22Rv1 (cell line): ENCODE results near the gene SLC16A12.

ENCODE experiments used
- CTCF ChIP-seq: fragments of 450-650 bp; IDR thresholded peaks from 2 replicates; pipeline ENCODE4 v1.5.1; 2017; ENCODE audit warnings: mild to moderate bottlenecking
- ZFX ChIP-seq: fragments of 450-650 bp; IDR thresholded peaks from 2 replicates; pipeline ENCODE4 v1.6.1; 2017; ENCODE audit warnings: antibody characterized with exemption, borderline replicate concordance

DNA sequence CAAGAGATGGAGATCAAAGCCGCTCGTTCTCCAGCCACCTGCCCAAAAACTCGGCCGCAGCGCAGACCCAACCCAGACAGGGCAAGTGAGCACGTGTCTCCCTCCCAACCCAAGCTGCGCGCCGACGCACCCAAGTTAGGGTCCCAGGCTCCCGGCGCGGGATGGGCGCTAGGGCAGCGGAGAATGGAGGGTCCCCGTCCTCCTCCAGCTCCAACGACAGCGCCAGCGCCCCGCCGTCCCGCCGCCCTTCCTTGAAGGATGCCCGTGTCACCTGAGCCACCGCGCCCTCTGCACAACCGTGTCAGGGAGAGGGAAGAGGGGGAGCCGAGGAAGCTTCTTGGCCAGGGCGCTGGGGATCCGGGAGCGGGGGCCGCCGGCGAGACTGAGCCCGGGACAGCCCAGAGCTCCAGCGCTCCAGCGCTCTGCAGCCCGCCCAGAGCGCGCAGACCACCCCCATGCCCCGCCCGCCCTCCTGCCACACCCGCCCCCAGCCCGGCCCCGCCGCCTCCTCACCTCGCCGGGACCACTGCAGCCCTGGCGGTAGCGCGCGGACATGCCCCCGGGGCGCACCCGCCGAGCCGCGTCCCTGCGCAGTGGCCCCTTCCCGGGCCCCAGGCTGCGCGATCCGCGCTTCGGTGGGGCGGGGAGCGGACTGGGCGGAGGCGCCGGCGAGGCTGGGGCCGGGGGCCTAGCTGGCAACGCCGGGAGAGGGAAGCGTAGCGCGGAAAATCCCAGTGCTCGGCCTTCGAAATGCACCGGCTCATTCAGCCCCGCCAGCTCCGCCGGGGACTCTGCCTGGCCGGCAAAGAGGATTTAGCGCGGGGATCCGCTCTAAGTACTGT, at the start of gene SLC16A12:
- TF ChIP-seq CTCF (no peak), ZFX (no peak)
